MM.1S (cell line): ENCODE results near the gene P3H2.

Experiments
- CTCF ChIP-seq: fragments of 300-600 bp; sonication (generic); IDR thresholded peaks from 2 replicates; pipeline ENCODE4 v1.5.1; 2016; ENCODE audit warnings: antibody characterized with exemption, low read length, mixed read lengths
- EZH2 ChIP-seq: fragments of 300-600 bp; sonication (generic); optimal IDR thresholded peaks from 2 replicates; pipeline ENCODE3; 2017; ENCODE audit warnings: low read depth, mild to moderate bottlenecking, antibody characterized with exemption, low read length, mixed read lengths
- EZH2phosphoT487 ChIP-seq: fragments of 300-600 bp; sonication (generic); IDR thresholded peaks from 2 replicates; pipeline ENCODE4 v1.6.1; 2018; ENCODE audit warnings: antibody characterized with exemption, low read length

GRCh38 chr3:190130037-190130436 is 9.3 kb upstream of the P3H2 start:
- no peak for TF ChIP-seq EZH2
- TF ChIP-seq CTCF, result no peak
- TF ChIP-seq EZH2phosphoT487, result no peak
